ENCODE data around the gene PTPN11. TPM values are rescaled to one million over a fixed set of nuclear protein-coding genes. Genes with fewer than 3 reads are reported as not detected.
"Not testable (repeated sequence)": the region's sequence is repeated elsewhere in the genome, so short reads cannot be mapped to it uniquely, and the experiment has no call there.

PTPN11 gene
- total RNA-seq, 2 experiments from 2014 or later = 56.2 to 123 TPM

GRCh38 chr12:112446008-112446725 is 27.4 kb downstream of the PTPN11 start:
- CTCF ChIA-PET (ENCODE audit: unreplicated experiment) = no interaction called here
- no peak for DNase-seq (ENCODE audit: low spot score)
- Histone ChIP-seq H3K4me1 (ENCODE audit: insufficient read depth, low read length, poor library complexity, severe bottlenecking) (no peaks in the 10 kb centered on the region), H3K27ac (ENCODE audit: low read depth, low read length, poor library complexity, severe bottlenecking) (no peak overlapping the region), H3K36me3 (ENCODE audit: insufficient read depth, low read length) (peaks cover 49% of the 10 kb centered on the region), H3K79me2 (ENCODE audit: insufficient read depth, low read depth, low read length) (peaks cover 12% of the 10 kb centered on the region; the same call in 1 of the 2 replicates), H4K20me1 (ENCODE audit: insufficient read depth, low read length) (no peaks in the 10 kb centered on the region), H2AFZ (ENCODE audit: low read length) (no peak overlapping the region), H3K4me2 (ENCODE audit: low read length) (no peak overlapping the region), H3K9me2 (ENCODE audit: insufficient read depth, low read length) (no peaks in the 10 kb centered on the region), H3K9me3 (ENCODE audit: low read length) (no peaks in the 10 kb centered on the region), H3K4me3 (ENCODE audit: low read depth, low read length, poor library complexity, severe bottlenecking) (no peak overlapping the region)
- POLR2A ChIA-PET = interaction anchor here (0.7 kb wide), 1 partner anchor 324 kb away, joined by 4 read pairs; no protein-coding TSS in a partner anchor
- BruUV-seq (replicated peaks) = no TSS peak
- no peak for TF ChIP-seq CTCF (conservative IDR thresholded peaks at IDR 0.05; ENCODE audit: low read length)
- no peak for TF ChIP-seq EZH2phosphoT487 (IDR thresholded peaks at IDR 0.05; ENCODE audit: borderline replicate concordance, low read depth, low read length)
- intact Hi-C loops (cut with micrococcal nuclease; ENCODE audit: unreplicated experiment) = no loop called here

GRCh38 chr12:112447106-112447505 is 28.4 kb downstream of the PTPN11 start:
- H3K79me2 ChIP-seq (ENCODE audit: insufficient read depth, low read depth, low read length) = peaks cover 9% of the 10 kb centered on the region; the same call in 1 of the 2 replicates
- no peaks in the 10 kb centered on the region for H3K9me2 ChIP-seq (ENCODE audit: insufficient read depth, low read length)
- no peaks in the 10 kb centered on the region for H3K9me3 ChIP-seq (ENCODE audit: low read length)
- ChIA-PET CTCF (ENCODE audit: unreplicated experiment) (no interaction called here), POLR2A (interaction anchor here (0.7 kb wide), 1 partner anchor 7 kb away, joined by 6 read pairs; no protein-coding TSS in a partner anchor)
- DNase-seq (ENCODE audit: low spot score) = no peak
- intact Hi-C loops (cut with micrococcal nuclease; ENCODE audit: unreplicated experiment) = no loop called here
- no peak overlapping the region for H3K4me2 ChIP-seq (ENCODE audit: low read length)
- TF ChIP-seq EZH2phosphoT487 (IDR thresholded peaks at IDR 0.05; ENCODE audit: borderline replicate concordance, low read depth, low read length) = no peak
- TF ChIP-seq CTCF (conservative IDR thresholded peaks at IDR 0.05; ENCODE audit: low read length) = no peak
- H2AFZ ChIP-seq (ENCODE audit: low read length) = no peak overlapping the region
- peaks cover 53% of the 10 kb centered on the region for H3K36me3 ChIP-seq (ENCODE audit: insufficient read depth, low read length)
- H3K27ac ChIP-seq (ENCODE audit: low read depth, low read length, poor library complexity, severe bottlenecking) = no peak overlapping the region
- no TSS peak for BruUV-seq (replicated peaks)
- H4K20me1 ChIP-seq (ENCODE audit: insufficient read depth, low read length) = no peaks in the 10 kb centered on the region
- H3K4me3 ChIP-seq (ENCODE audit: low read depth, low read length, poor library complexity, severe bottlenecking) = no peak overlapping the region
- no peaks in the 10 kb centered on the region for H3K4me1 ChIP-seq (ENCODE audit: insufficient read depth, low read length, poor library complexity, severe bottlenecking)

GRCh38 chr12:112448165-112448564 is 29.4 kb downstream of the PTPN11 start:
- H3K9me3 ChIP-seq (ENCODE audit: low read length); intact Hi-C loops (cut with micrococcal nuclease; ENCODE audit: unreplicated experiment); H3K4me2 ChIP-seq (ENCODE audit: low read length); H3K27ac ChIP-seq (ENCODE audit: low read depth, low read length, poor library complexity, severe bottlenecking); H4K20me1 ChIP-seq (ENCODE audit: insufficient read depth, low read length); H3K79me2 ChIP-seq (ENCODE audit: insufficient read depth, low read depth, low read length); H3K9me2 ChIP-seq (ENCODE audit: insufficient read depth, low read length); H3K4me1 ChIP-seq (ENCODE audit: insufficient read depth, low read length, poor library complexity, severe bottlenecking); BruUV-seq (replicated peaks); H3K4me3 ChIP-seq (ENCODE audit: low read depth, low read length, poor library complexity, severe bottlenecking); CTCF ChIA-PET (ENCODE audit: unreplicated experiment); DNase-seq (ENCODE audit: low spot score); H2AFZ ChIP-seq (ENCODE audit: low read length): not testable (repeated sequence)
- POLR2A ChIA-PET = interaction anchor here (1.0 kb wide), 1 partner anchor 10 kb away, joined by 3 read pairs; no protein-coding TSS in a partner anchor
- H3K36me3 ChIP-seq (ENCODE audit: insufficient read depth, low read length) = peaks cover 57% of the 10 kb centered on the region
